Panc1 (cell line): ENCODE measurements around the gene GLCCI1. TPM values are rescaled to one million over a fixed set of nuclear protein-coding genes. Genes with fewer than 3 reads are reported as not detected.

Experiments used
- ATAC-seq: fragments of 200-7000 bp; cut with Tn5 transposase; 2 replicates; pipeline ENCODE4 v1.9.1; 2020; ENCODE audit warnings: mild to moderate bottlenecking, moderate library complexity
- BruUV-seq: library from RNA; stranded (reverse); fragments of 400-500 nt; replicated peaks from 2 replicates; lab custom pipeline; 2021; lab: Mats Ljungman, UMichigan
- CTCF ChIA-PET: fragments of 300-600 bp; sonication (Branson Sonifier 250); formaldehyde crosslinking; loops from one replicate; lab custom pipeline; 2022; ENCODE audit warnings: antibody characterized with exemption; lab: Charles Lee
- POLR2A ChIA-PET: fragments of 300-600 bp; sonication (Branson Sonifier 250); formaldehyde crosslinking; loops from one replicate; lab custom pipeline; 2022; ENCODE audit warnings: antibody characterized with exemption; lab: Charles Lee
- DNase-seq: peaks from one replicate; pipeline ENCODE4 v3.0.0-alpha.2; 2010; ENCODE audit warnings: low read depth, low spot score
- H3K27ac ChIP-seq: 2 replicates; pipeline ENCODE4 v1.5.1; 2011; ENCODE audit warnings: mild to moderate bottlenecking, low read length, inconsistent platforms
- H3K27me3 ChIP-seq: fragments of 200-500 bp; sonication (Bioruptor generic); 2 replicates; pipeline ENCODE4 v1.6.0; 2014; ENCODE audit warnings: low read length, inconsistent platforms; ENCODE audit not compliant: control insufficient read depth, insufficient read depth
- H3K36me3 ChIP-seq: fragments of 200-500 bp; sonication (Bioruptor generic); 2 replicates; pipeline ENCODE4 v1.5.1; 2014; ENCODE audit warnings: inconsistent platforms, mild to moderate bottlenecking, low read length, moderate library complexity; ENCODE audit not compliant: control insufficient read depth, insufficient read depth
- H3K4me1 ChIP-seq: 2 replicates; pipeline ENCODE4 v1.5.1; 2011; ENCODE audit warnings: inconsistent platforms, mild to moderate bottlenecking, low read length, moderate library complexity; ENCODE audit not compliant: control insufficient read depth, insufficient read depth
- H3K4me3 ChIP-seq, 2 experiments: 2 replicates each; pipeline ENCODE4 v1.5.1; 2011 to 2012; ENCODE audit warnings: low read depth in 2 of 2, low read length in 2 of 2, mild to moderate bottlenecking in 2 of 2, inconsistent platforms in 1 of 2, moderate library complexity in 1 of 2
- H3K9me3 ChIP-seq: fragments of 200-500 bp; sonication (Bioruptor generic); 2 replicates; pipeline ENCODE4 v1.5.1; 2014; ENCODE audit warnings: low read depth, mild to moderate bottlenecking, inconsistent platforms, low read length, moderate library complexity; ENCODE audit not compliant: control insufficient read depth, insufficient read depth
- CTCF ChIP-seq: fragments of 450-650 bp; IDR thresholded peaks from 2 replicates; pipeline ENCODE4 v1.5.1; 2017; ENCODE audit warnings: mild to moderate bottlenecking
- POLR2AphosphoS5 ChIP-seq: IDR thresholded peaks from 2 replicates; pipeline ENCODE4 v1.6.1; 2012; ENCODE audit warnings: mild to moderate bottlenecking, low read depth, low read length, moderate library complexity
- REST ChIP-seq, 2 experiments: IDR thresholded peaks; 2 replicates each; pipeline ENCODE4 v1.6.1; 2011 to 2012; ENCODE audit warnings: low read depth in 2 of 2, control low read depth in 1 of 2, low read length in 1 of 2, mild to moderate bottlenecking in 1 of 2, moderate library complexity in 1 of 2; ENCODE audit not compliant: insufficient read depth in 1 of 2
- SIN3A ChIP-seq: IDR thresholded peaks from 2 replicates; pipeline ENCODE4 v1.6.1; 2012; ENCODE audit warnings: low read depth, mild to moderate bottlenecking, low read length, moderate library complexity, borderline replicate concordance; ENCODE audit not compliant: insufficient read depth
- TCF7L2 ChIP-seq: IDR thresholded peaks from 2 replicates; pipeline ENCODE4 v1.6.1; 2011; ENCODE audit warnings: mild to moderate bottlenecking, low read depth, low read length, inconsistent platforms
- in situ Hi-C: cut with HindIII; loops from 2 replicates; pipeline ENCODE4 v1.10.0; 2016; ENCODE audit warnings: low sequenced_read_pairs, low pct_unique_long_range_greater_than_20kb
- intact Hi-C: fragments of 100-400 bp; cut with micrococcal nuclease; formaldehyde crosslinking; loops from one replicate; pipeline ENCODE4 v1.10.0; 2022; ENCODE audit not compliant: unreplicated experiment
- total RNA-seq: library from RNA; stranded (reverse); gene quantifications from one replicate; pipeline ENCODE4 v1.2.1, GENCODE V29; 2021; ENCODE audit not compliant: unreplicated experiment

The GLCCI1 gene
- total RNA-seq, 1 experiment from 2014 or later, result 36.4 TPM

GRCh38 chr7:7965301-7965700 lies 3.3 kb upstream of the GLCCI1 start:
- peaks cover 6% of the 10 kb centered on the region; the same call in 1 of the 2 replicates for H3K4me1 ChIP-seq
- CTCF ChIA-PET, result no interaction called here
- DNase-seq (no peak), ATAC-seq (no peak)
- no peaks in the 10 kb centered on the region for H3K27me3 ChIP-seq
- in situ Hi-C loops, result no loop called here
- H3K4me3 ChIP-seq, result no peak overlapping the region
- no peak overlapping the region for H3K27ac ChIP-seq
- POLR2A ChIA-PET, result no interaction called here
- H3K36me3 ChIP-seq, result no peaks in the 10 kb centered on the region
- intact Hi-C loops, result no loop called here
- no peaks in the 10 kb centered on the region for H3K9me3 ChIP-seq
- BruUV-seq, result no TSS peak
- TF ChIP-seq CTCF, result no peak
- no peak for TF ChIP-seq REST (IDR thresholded peaks at IDR 0.05; ENCODE audit: insufficient read depth in 1 of 2, low read depth in 2 of 2, low read length in 1 of 2)
- TF ChIP-seq TCF7L2, result no peak
- TF ChIP-seq POLR2AphosphoS5, result no peak
- no peak for TF ChIP-seq SIN3A

- Histone ChIP-seq H3K27ac (no peak overlapping the region), H3K27me3 (no peaks in the 10 kb centered on the region), H3K4me1 (peaks cover 14% of the 10 kb centered on the region), H3K36me3 (no peaks in the 10 kb centered on the region), H3K4me3 (no peak overlapping the region), H3K9me3 (no peaks in the 10 kb centered on the region)
- POLR2A ChIA-PET, result interaction anchor here (0.6 kb wide), 1 partner anchor 11 kb away, joined by 7 read pairs; no protein-coding TSS in a partner anchor
- DNase-seq (no peak), ATAC-seq (no peak)
- in situ Hi-C loops (no loop called here), intact Hi-C loops (no loop called here)
- CTCF ChIA-PET, result interaction anchor here (0.5 kb wide), 1 partner anchor 16 kb away, joined by 3 read pairs; no protein-coding TSS in a partner anchor
- no peak for TF ChIP-seq SIN3A
- TF ChIP-seq CTCF, result no peak
- no peak for TF ChIP-seq TCF7L2
- no peak for TF ChIP-seq REST (IDR thresholded peaks at IDR 0.05; ENCODE audit: insufficient read depth in 1 of 2, low read depth in 2 of 2, low read length in 1 of 2)
- TF ChIP-seq POLR2AphosphoS5, result no peak
- BruUV-seq, result no TSS peak
These were observed 2.4 kb upstream of the GLCCI1 start for GRCh38 chr7:7966141-7966734.
